ENCODE results near the gene ILK.

ILK gene

DNA sequence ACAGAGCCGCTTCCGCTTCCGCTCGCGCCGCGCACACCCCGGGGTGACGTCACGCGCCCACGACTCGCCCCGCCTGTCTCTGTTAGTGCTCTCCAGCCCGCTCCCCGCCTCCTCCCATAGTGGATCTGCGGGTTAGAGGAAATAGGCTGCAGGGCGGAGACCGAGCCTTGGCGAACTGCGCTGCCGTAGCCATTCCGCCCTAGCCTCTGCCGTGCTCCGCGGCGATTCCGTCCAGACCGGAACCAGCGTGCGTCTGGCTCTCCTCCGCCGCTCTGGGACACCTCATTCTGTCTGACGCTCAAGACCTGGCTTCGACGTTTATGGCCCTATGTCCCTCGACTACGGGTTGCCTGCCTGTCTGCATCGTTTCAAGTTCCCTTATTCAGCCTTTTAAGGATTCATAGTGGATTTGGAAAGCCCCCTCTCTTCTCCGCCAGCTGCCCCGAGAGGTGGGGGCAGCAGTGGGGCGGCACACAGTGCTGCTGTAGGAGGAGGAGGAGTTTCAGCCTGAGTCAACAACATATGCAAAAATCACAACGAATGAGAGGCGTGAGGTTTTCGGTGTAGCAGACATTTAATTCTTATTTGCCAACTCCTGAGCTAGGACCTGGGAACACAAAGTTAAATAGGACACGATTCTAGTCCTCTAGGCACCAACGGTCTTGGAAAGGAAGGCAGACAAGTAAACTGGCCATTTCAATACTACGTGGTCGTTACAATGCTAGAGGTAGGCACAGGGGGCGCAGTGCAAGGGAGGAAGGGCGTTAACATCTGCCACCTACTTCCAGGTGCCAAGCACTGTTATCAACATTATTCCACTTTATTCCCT, 8.9 kb downstream of the ILK start, which contains the start of gene TAF10:
Gene TAF10, minus strand, starts transcription at position 4 of the 829 bp plus-strand sequence. CDS start 27 bp downstream, outside the sequence.
- Histone ChIP-seq H3K36me3 (ENCODE audit: control insufficient read depth, insufficient read depth, low read length) (peaks cover 42% of the 10 kb centered on the region), H3K4me1 (ENCODE audit: control insufficient read depth, insufficient read depth, low read length) (peaks cover 41% of the 10 kb centered on the region)

DNA sequence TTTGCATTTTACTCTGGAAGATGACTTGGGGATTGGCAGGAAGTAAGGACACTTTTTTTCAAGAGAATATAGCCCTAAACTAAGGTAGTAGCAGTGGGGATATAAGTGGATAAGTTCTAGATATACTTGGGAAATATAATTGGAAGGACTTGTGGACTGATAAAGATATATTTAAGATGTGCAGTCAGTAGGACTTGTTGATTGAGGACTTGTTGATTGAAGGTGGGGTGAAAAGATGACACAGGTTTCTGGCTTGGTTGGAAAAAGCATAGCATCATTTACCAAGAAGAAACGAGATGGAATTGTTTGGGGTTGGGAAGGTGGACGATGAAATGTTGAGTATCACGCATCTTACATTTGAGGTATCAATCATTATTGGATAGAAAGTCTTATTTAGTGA, 9.9 kb downstream of the ILK start:
- Histone ChIP-seq H3K36me3 (ENCODE audit: control insufficient read depth, insufficient read depth, low read length) (peaks cover 36% of the 10 kb centered on the region), H3K4me1 (ENCODE audit: control insufficient read depth, insufficient read depth, low read length) (peaks cover 34% of the 10 kb centered on the region), H3K9ac (ENCODE audit: low read length) (no peak overlapping the region), H3K27me3 (ENCODE audit: control insufficient read depth, insufficient read depth, low read length) (no peaks in the 10 kb centered on the region), H3K4me3 (ENCODE audit: low read length) (no peak overlapping the region), H3K27ac (ENCODE audit: low read depth, low read length) (peak overlapping the region; percentile 99)

More for the DNA sequence above, 8.9 kb downstream of the ILK start, which contains the start of gene TAF10:
- peak within 1 kb of the TSS; percentile 73 for H3K4me3 ChIP-seq (ENCODE audit: low read length)
- H3K27me3 ChIP-seq (ENCODE audit: control insufficient read depth, insufficient read depth, low read length), result no peaks in the 10 kb centered on the region
- peak within 1 kb of the TSS; percentile 69 for H3K9ac ChIP-seq (ENCODE audit: low read length)
- peak within 1 kb of the TSS; percentile 99 for H3K27ac ChIP-seq (ENCODE audit: low read depth, low read length)

DNA sequence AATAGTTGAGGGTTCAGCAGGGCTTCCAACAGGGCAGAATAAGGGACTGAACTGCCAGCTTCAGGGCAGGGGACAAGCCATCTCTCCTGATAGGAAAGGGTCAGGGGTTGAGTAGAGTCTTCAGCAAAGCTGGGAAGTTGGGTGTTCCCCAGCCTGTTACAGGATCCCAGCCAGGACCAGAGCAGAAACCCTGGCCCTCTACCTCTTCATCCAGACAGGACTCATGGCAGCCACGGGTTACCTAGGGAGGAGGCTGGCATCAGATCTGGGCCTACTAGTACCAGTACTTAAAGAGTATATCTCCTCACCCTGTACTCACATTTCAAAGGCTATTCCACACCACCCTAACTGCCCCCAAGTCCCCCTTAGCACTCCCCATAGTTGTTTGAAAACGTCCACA, 10.9 kb downstream of the ILK start:
- peaks cover 27% of the 10 kb centered on the region for H3K36me3 ChIP-seq (ENCODE audit: control insufficient read depth, insufficient read depth, low read length)
- H3K27me3 ChIP-seq (ENCODE audit: control insufficient read depth, insufficient read depth, low read length), result no peaks in the 10 kb centered on the region
- H3K9ac ChIP-seq (ENCODE audit: low read length), result no peak overlapping the region
- peaks cover 25% of the 10 kb centered on the region for H3K4me1 ChIP-seq (ENCODE audit: control insufficient read depth, insufficient read depth, low read length)
- no peak overlapping the region for H3K4me3 ChIP-seq (ENCODE audit: low read length)
- H3K27ac ChIP-seq (ENCODE audit: low read depth, low read length), result no peak overlapping the region

DNA sequence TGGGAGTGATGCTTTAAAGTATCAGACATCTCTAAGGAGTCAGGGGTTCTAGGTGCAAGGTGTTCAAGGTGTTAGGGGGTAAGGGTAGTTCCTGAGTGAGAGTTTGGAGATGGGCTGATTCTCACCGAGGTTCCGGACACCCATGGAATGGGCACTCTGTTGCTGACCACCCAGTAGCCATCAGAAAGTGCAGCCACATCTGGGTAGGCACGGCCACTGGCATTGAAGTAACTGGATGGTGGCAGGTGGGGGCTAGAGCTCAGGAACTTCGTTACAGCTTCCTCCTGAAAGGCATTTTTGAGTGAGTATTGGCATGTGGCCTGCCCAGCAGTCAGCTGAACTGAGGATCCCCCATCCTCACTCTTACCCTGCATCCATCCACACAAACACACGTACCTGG, 11.5 kb downstream of the ILK start:
- Histone ChIP-seq H3K4me3 (ENCODE audit: low read length) (no peak overlapping the region), H3K27me3 (ENCODE audit: control insufficient read depth, insufficient read depth, low read length) (no peaks in the 10 kb centered on the region), H3K4me1 (ENCODE audit: control insufficient read depth, insufficient read depth, low read length) (peaks cover 22% of the 10 kb centered on the region), H3K36me3 (ENCODE audit: control insufficient read depth, insufficient read depth, low read length) (peaks cover 21% of the 10 kb centered on the region), H3K9ac (ENCODE audit: low read length) (no peak overlapping the region), H3K27ac (ENCODE audit: low read depth, low read length) (no peak overlapping the region)

DNA sequence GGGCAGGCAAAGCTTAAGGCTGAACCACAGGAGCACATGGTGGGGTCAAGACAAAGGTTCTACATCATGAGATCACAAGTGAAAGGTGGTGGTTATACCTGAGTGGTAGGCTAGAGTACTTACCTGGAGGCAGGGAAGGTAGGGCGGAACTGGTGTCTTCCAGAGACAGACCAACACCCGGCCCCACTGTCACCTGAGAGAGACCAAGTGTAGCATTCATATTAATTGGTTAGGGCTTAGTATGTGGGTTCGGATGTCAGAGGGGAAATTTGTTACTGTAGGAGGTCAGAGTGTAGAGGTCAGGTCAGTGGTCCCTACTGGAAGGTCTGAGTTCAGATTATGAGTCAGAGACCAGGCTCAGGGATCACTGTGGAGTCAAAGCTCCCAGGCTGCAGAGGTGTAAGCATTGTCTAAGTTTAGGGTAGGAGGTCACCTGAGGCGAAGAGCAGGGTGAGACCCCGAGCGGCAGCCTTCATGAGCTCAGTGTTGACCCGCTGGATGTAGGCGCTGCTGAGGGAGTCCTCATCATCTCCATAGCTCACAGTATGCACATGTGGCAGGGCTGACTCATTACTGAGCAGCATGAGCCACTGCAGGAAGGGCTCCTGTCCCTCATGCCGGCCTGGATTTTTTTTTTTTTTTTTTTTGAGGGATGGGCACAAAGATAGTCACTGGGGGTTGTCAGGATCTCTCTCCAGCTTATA, 12.5 kb downstream of the ILK start:
- Histone ChIP-seq H3K4me1 (ENCODE audit: control insufficient read depth, insufficient read depth, low read length) (peaks cover 16% of the 10 kb centered on the region), H3K4me3 (ENCODE audit: low read length) (no peak overlapping the region), H3K36me3 (ENCODE audit: control insufficient read depth, insufficient read depth, low read length) (peaks cover 13% of the 10 kb centered on the region), H3K9ac (ENCODE audit: low read length) (no peak overlapping the region), H3K27me3 (ENCODE audit: control insufficient read depth, insufficient read depth, low read length) (no peaks in the 10 kb centered on the region), H3K27ac (ENCODE audit: low read depth, low read length) (no peak overlapping the region)

DNA sequence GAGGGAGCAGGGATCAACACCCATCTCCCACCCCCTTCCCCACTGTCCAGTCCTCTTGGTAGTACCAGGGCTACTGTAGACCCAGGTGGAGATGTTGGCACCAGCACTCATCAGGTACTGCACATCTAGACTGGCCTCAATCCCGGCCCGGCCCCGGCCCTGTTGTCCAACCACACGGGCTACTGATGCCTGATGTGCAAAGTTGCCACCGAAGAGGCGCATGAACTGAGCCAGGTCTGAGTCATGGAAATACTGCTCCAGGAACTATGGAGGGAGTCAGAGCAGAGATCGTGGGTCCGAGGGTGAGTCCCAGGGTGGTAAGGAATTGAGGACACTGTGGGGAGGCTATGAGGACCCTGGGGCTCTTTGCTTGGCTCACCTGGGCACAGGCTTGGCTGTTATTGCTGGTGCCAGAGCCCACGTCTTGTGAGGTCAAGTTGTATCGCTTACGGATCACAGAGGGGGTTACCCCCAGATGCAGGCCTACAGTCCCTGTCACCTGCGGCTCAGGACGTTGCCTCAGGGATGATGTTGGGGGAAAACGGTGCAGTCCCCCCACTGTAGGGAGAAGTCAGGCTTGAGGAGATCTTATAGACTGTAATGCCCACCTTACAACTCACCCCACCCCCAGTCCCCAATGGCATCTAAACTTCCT, 13.1 kb downstream of the ILK start:
- Histone ChIP-seq H3K27ac (ENCODE audit: low read depth, low read length) (no peak overlapping the region), H3K9ac (ENCODE audit: low read length) (no peak overlapping the region), H3K27me3 (ENCODE audit: control insufficient read depth, insufficient read depth, low read length) (no peaks in the 10 kb centered on the region), H3K36me3 (ENCODE audit: control insufficient read depth, insufficient read depth, low read length) (peaks cover 13% of the 10 kb centered on the region), H3K4me3 (ENCODE audit: low read length) (no peak overlapping the region), H3K4me1 (ENCODE audit: control insufficient read depth, insufficient read depth, low read length) (peaks cover 16% of the 10 kb centered on the region)

- H3K36me3 ChIP-seq (ENCODE audit: control insufficient read depth, insufficient read depth, low read length), result peaks cover 13% of the 10 kb centered on the region
Observed at GRCh38 chr11:6617315-6617781, 13.8 kb downstream of the ILK start.

DNA sequence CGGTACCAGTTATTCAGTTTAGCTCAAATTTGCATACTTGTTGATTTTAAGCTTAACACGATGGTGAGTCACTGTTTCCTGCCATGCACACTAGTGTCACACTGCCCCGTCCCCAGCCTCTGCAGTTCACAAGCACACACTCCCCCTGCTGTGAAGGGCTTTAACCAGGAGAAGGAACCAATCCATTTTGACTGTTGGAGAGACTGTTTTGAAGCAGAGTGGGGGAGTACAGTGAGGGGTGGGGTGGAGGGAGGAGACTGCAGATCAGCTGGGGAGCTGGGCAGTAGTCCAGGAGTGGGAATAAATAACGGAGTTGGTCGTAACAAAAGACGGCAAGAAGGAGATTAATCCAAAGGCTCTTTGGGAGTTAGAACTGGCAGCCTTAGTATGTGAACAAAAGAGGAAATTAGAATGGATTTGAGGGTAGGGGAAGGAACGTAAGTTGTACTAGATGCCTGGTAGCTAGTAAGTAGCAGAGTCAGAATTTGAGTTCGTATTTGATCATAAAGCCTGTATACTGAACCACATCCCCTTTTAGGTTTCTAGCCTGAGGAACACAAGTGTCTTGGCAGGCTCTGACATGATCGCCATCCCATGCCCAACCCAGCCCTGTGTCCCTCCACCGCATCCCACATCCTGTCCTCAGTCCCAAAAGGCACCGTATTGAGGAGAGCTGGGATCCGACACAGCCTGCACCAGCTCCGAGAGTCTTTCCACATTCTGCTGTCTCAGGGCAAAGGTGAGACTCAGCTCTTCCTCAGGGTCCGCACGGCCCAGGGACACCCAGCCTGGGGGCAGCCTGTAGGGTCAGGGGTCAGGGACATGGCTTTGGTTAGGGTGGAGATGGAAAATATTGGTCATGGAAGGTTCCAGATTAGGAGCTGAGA, 14.8 kb downstream of the ILK start:
- H3K36me3 ChIP-seq (ENCODE audit: control insufficient read depth, insufficient read depth, low read length), result peaks cover 13% of the 10 kb centered on the region
- peak overlapping the region; percentile 85 for H3K4me3 ChIP-seq (ENCODE audit: low read length)
- peaks cover 10% of the 10 kb centered on the region for H3K4me1 ChIP-seq (ENCODE audit: control insufficient read depth, insufficient read depth, low read length)
- peak overlapping the region; percentile 93 for H3K27ac ChIP-seq (ENCODE audit: low read depth, low read length)
- peak overlapping the region; percentile 63 for H3K9ac ChIP-seq (ENCODE audit: low read length)
- H3K27me3 ChIP-seq (ENCODE audit: control insufficient read depth, insufficient read depth, low read length), result no peaks in the 10 kb centered on the region

More at GRCh38 chr11:6617315-6617781, 13.8 kb downstream of the ILK start:
- H3K4me3 ChIP-seq (ENCODE audit: low read length), result peak overlapping the region; percentile 85
- no peak overlapping the region for H3K27ac ChIP-seq (ENCODE audit: low read depth, low read length)
- H3K9ac ChIP-seq (ENCODE audit: low read length), result no peak overlapping the region
- no peaks in the 10 kb centered on the region for H3K27me3 ChIP-seq (ENCODE audit: control insufficient read depth, insufficient read depth, low read length)
- H3K4me1 ChIP-seq (ENCODE audit: control insufficient read depth, insufficient read depth, low read length), result peaks cover 16% of the 10 kb centered on the region

- Histone ChIP-seq H3K4me1 (ENCODE audit: control insufficient read depth, insufficient read depth, low read length) (peaks cover 10% of the 10 kb centered on the region), H3K27me3 (ENCODE audit: control insufficient read depth, insufficient read depth, low read length) (no peaks in the 10 kb centered on the region), H3K27ac (ENCODE audit: low read depth, low read length) (peak within 1 kb of the TSS; percentile 93), H3K4me3 (ENCODE audit: low read length) (peak within 1 kb of the TSS; percentile 85), H3K9ac (ENCODE audit: low read length) (peak within 1 kb of the TSS; percentile 63), H3K36me3 (ENCODE audit: control insufficient read depth, insufficient read depth, low read length) (peaks cover 13% of the 10 kb centered on the region)
Observed at GRCh38 chr11:6619004-6619745, 15.6 kb downstream of the ILK start, which contains the start of gene TPP1. TSS of gene TPP1 (minus strand) at chr11:6619422. CDS start at chr11:6619400, 22 bp downstream.

- Histone ChIP-seq H3K27me3 (ENCODE audit: control insufficient read depth, insufficient read depth, low read length) (no peaks in the 10 kb centered on the region), H3K4me3 (ENCODE audit: low read length) (no peak overlapping the region), H3K27ac (ENCODE audit: low read depth, low read length) (no peak overlapping the region), H3K9ac (ENCODE audit: low read length) (no peak overlapping the region), H3K4me1 (ENCODE audit: control insufficient read depth, insufficient read depth, low read length) (peaks cover 10% of the 10 kb centered on the region), H3K36me3 (ENCODE audit: control insufficient read depth, insufficient read depth, low read length) (peaks cover 9% of the 10 kb centered on the region)
Observed at GRCh38 chr11:6620636-6621035, 17.1 kb downstream of the ILK start.

DNA sequence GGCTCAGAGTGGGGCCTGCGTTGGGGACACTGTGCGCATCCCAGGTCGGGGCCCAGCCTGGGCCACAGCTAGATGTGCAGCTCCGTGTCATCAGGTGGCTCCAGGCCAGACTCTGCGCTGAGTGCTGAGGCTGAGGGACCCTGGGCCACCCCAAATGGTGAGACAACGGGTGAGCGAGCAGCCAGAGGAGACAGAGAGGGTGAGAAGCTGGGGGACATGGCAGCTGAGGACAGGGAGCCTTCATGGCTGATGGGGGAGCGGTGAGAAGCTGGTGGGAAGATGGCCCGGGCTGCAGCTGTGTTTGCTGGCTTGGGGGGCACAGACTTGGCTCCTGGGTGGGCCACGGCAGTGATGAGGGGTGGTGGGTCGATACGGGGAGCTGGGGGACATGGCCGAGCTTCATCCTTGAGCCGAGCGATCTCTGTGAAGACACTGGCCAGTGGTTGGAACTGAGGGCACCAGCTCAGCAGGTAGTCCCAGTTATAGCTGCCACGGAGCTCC, 18.2 kb downstream of the ILK start:
- Histone ChIP-seq H3K36me3 (ENCODE audit: control insufficient read depth, insufficient read depth, low read length) (peaks cover 14% of the 10 kb centered on the region), H3K4me3 (ENCODE audit: low read length) (no peak overlapping the region), H3K27ac (ENCODE audit: low read depth, low read length) (no peak overlapping the region), H3K27me3 (ENCODE audit: control insufficient read depth, insufficient read depth, low read length) (no peaks in the 10 kb centered on the region), H3K9ac (ENCODE audit: low read length) (no peak overlapping the region), H3K4me1 (ENCODE audit: control insufficient read depth, insufficient read depth, low read length) (peaks cover 10% of the 10 kb centered on the region)
